CMK (cell line): ENCODE results near the gene GCNT1.
"Not testable (repeated sequence)": the region's sequence is repeated elsewhere in the genome, so short reads cannot be mapped to it uniquely, and the experiment has no call there.

ENCODE experiments used
- DNase-seq: peaks from one replicate; pipeline ENCODE4 v3.0.0-alpha.2; 2010; ENCODE audit warnings: low read depth

The GCNT1 gene

GRCh38 chr9:76490249-76490990 is 31.4 kb downstream of the GCNT1 start:
- no peak for DNase-seq

GRCh38 chr9:76491056-76491455 is 32.1 kb downstream of the GCNT1 start:
- DNase-seq = not testable (repeated sequence)

GRCh38 chr9:76493496-76493895 is 34.5 kb downstream of the GCNT1 start:
- not testable (repeated sequence) for DNase-seq

DNA sequence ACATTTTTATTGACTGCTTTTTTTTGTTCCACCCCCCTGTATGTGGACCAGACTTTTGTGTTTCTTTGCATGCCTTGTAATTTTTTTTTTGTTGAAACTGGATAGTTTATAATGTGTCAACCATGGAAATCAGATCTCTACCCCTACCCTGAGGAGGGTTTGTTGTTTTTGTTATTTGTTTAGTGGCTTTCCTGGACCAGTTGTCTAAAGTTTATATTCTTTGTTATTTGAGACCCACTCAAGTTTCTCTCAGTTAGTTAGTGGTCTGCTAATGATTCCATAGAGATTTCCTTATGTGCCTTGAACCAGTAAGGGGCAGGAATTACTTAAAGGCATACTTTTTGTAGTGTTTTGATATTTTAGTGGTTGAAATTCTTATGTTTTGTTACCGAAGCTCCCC is 41.1 kb downstream of the GCNT1 start:
- no peak for DNase-seq

DNA sequence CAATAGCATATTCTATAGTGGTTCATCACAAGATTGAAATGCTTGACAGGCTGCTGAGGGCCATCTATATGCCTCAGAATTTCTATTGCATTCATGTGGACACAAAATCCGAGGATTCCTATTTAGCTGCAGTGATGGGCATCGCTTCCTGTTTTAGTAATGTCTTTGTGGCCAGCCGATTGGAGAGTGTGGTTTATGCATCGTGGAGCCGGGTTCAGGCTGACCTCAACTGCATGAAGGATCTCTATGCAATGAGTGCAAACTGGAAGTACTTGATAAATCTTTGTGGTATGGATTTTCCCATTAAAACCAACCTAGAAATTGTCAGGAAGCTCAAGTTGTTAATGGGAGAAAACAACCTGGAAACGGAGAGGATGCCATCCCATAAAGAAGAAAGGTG is 43.8 kb downstream of the GCNT1 start:
- DNase-seq = no peak

- DNase-seq = no peak
These were observed 51.1 kb downstream of the GCNT1 start for GRCh38 chr9:76510041-76510440.

GRCh38 chr9:76510446-76510845 is 51.5 kb downstream of the GCNT1 start:
- no peak for DNase-seq

- no peak for DNase-seq
These were observed 53.8 kb downstream of the GCNT1 start for GRCh38 chr9:76512826-76513225.

- DNase-seq = no peak
These were observed 57.4 kb downstream of the GCNT1 start for GRCh38 chr9:76516350-76516749.

- no peak for DNase-seq
These were observed 57.9 kb downstream of the GCNT1 start for GRCh38 chr9:76516871-76517270.

DNA sequence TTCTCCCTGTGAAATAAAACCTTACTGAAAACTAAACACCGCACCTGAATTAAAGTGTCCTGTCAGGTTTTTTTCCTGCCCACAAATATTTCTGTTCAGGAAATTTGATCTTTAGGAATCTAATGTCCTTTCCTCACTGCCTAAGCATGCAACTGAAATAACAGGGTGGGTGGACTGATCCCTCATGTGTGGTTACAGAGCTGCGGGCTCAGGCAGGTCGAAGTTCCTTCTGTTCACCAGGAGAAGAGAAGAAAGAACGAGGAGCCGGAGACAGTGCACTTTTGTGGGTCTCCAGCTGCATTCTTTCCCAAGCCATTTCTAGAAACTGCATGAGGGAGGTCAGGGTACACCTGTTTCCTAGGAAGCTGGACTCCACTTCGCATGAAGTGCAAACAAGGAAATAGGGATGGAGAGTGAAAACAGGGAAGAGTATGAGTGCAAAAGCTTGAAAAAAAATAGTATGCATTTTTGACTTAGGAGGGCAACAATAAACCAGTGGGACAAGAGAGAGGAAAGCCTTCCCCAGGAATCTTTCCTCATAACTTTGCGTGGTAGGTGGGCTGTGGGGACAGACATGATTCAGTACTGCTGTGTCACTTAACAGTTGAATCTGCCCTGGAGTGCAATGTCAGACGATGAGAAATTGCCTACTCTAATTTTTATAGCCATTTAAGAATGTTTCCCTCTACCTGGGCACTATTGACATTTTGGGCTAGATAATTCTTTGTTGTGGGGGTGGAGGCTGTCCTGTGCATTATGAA is 60.3 kb downstream of the GCNT1 start:
- no peak for DNase-seq

DNA sequence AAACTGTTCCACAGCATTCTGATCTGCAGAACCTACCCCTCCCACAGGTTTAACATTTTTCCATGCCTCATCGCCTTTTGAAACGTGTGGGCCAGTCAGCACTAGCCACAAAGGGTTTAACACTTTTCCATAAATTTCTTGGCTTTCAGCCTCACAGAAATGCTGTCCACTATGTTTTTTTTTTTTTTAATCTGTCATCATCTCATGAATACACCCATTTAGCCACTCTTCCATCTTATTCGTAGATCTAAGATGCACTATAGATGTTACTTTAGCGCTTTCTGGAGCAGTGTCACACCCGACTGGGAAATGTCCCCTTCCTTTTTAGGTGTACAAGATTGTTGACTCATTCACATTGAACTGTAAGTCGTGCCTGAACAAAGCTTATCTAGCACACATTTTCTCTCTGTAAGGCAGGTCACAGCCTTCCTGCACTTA is 62.3 kb downstream of the GCNT1 start:
- DNase-seq = no peak

GRCh38 chr9:76521906-76522305 is 62.9 kb downstream of the GCNT1 start:
- DNase-seq = no peak

DNA sequence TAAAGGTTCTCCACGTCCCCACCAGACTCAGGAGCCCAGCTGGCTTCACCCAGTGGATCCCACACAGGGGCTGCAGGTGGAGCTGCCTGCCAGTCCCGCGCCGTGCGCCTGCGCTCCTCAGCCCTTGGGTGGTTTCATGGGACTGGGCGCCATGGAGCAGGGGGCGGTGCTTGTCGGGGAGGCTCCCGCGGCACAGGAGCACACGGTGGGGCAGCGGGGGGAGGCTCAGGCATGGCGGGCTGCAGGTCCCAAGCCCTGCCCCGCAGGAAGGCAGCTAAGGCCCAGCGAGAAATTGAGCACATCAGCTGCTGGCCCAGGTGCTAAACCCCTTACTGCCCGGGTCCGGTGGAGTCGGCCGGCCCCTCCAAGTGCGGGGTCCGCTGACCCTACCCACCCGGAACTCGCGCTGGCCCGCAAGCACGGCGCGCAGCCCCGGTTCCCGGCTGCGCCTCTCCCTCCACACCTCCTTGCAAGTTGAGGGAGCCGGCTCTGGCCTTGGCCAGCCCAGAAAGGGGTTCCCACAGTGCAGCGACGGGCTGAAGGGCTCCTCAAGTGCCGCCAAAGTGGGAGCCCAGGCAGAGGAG is 64.7 kb downstream of the GCNT1 start:
- not testable (repeated sequence) for DNase-seq

DNA sequence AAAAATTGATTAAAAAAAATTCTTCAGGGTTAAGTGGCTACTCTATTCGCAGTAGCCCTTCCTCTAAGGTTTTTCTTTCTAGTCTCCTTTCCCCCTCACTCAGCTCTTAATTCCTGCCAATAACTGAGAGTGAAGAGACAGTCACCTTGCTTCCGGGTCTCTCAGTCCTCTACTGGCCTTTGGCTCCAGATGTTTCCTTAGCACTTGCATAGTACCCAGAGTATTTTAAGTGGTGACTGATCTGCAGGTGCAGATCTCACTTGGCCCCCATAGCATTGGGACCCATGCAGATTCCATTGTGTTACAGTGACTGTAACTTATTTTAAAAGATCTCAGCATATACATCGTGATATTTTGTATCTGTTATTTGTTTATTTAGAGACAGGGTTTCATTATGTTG is 66.2 kb downstream of the GCNT1 start:
- no peak for DNase-seq

DNA sequence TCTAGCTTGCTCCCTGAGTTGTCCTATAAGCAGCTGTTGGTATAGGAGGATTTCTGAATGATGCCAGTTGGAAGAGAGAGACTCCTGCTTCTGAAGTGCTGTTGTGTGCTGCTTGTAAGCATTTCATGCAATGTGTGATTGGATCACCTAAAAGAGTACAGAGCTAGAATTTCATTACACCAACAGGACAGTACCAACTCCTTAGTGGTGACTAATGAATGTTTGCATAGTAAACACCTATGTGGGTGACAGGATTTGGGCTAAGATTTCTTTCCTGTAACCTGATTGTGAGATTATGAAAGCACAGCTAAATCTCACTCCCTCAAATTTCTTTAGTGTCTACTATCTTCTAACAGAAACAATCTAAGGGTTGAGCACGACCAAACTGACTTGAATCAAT is 67.0 kb downstream of the GCNT1 start:
- no peak for DNase-seq

- DNase-seq = no peak
These were observed 69.1 kb downstream of the GCNT1 start for GRCh38 chr9:76528056-76528455.

DNA sequence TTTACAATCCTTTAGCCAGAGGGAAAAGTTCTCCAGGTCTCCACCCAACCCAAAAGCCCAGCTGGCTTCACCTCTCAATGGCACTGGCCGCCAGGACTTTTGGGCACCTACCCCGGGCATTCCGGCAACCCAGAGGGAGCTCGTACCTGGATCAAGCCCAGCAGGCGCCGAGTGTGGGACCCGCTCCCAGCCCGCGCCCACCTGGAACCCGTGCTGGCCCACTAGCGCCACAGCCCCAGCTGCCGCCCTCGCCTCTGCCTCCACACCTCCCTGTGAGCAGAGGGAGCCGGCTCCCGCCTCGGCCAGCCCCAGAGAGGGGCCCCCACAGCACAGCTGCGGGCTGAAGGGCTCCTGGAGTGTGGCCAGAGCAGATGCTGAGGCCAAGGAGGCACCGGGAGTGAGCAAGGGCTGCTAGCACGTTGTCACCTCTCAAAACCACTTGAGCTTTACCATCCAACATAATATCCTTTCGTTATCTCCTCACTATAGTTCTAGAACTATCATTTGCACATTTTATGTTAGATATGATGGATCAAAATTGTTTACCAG is 69.7 kb downstream of the GCNT1 start:
- DNase-seq = no peak

- DNase-seq = no peak
These were observed 70.7 kb downstream of the GCNT1 start for GRCh38 chr9:76529653-76530052.

DNA sequence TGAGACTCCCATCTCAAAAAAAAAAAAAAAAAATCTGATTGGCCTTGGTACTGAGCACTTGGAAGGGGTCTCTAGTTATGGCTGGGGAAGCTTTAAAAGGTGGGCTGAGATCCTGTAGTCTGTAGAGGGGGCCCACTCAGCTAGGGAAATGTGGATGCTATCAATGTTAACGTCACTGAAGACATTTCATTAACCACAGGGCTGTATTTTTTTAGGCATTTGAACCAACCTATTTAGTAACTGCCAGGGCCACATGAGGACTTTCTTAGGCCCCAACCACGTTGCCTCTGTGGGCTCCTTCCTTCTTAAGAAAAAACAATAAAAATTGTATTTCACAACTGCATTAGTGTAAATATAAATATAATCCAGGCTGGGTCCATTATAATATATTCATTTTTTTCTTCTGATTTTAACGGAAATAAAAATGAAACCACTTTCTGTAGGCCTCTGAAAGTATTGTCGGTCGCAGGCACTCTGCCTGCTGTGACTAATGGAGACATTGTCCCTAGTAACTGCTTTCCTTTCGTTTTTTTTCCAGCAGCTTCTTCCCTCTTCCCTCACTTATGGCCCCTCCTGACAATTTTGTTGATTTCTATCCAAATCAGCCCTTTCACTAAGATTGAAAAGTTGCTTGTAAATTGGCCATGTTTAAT is 71.6 kb downstream of the GCNT1 start:
- DNase-seq = no peak

- no peak for DNase-seq
These were observed 72.3 kb downstream of the GCNT1 start for GRCh38 chr9:76531231-76531780.

- not testable (repeated sequence) for DNase-seq
These were observed 73.9 kb downstream of the GCNT1 start for GRCh38 chr9:76532877-76533276.
